Posterior cingulate gyrus (tissue), 11 donors: Measurements from ENCODE around the gene SPTSSA.
"Not testable (repeated sequence)": the region's sequence is repeated elsewhere in the genome, so short reads cannot be mapped to it uniquely, and the experiment has no call there.

Experiments used
- DNase-seq, 10 donors: peaks; one replicate each; pipeline versions ENCODE4 v3.0.0 to v3.0.0-alpha.2; 2020 to 2021; ENCODE audit warnings: mixed read lengths in 3 of 10
- intact Hi-C: fragments of 100-400 bp; cut with DNase I; formaldehyde crosslinking; loops from one replicate; pipeline ENCODE4 v1.15.1; 2023

Gene SPTSSA

GRCh38 chr14:34436118-34436905 lies 25.7 kb downstream of the SPTSSA start:
- no peak for DNase-seq
- intact Hi-C loops: no loop called here

GRCh38 chr14:34433957-34434356 lies 28.1 kb downstream of the SPTSSA start:
- no peak for DNase-seq
- intact Hi-C loops: no loop called here

DNA sequence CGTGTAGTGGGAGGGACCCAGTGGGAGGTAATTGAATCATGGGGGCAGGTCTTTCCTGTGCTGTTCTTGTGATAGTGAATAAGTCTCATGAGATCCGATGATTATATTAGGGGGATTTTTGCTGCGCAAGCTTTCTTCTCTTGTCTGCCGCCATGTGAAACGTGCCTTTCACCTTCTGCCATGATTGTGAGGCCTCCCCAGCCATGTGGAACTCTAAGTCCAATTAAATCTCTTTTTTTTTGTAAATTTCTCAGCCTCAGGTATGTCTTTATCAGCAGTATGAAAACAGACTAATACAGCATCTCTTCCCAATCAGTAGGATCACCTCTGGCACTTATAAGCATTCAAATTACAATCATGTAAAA lies 34.0 kb downstream of the SPTSSA start:
- intact Hi-C loops, DNase-seq: not testable (repeated sequence)

- no peak for DNase-seq
- intact Hi-C loops: no loop called here
Measured at GRCh38 chr14:34426313-34427295, 35.4 kb downstream of the SPTSSA start.

- DNase-seq: no peak
- intact Hi-C loops: no loop called here
Measured at GRCh38 chr14:34425095-34425851, 36.8 kb downstream of the SPTSSA start.

DNA sequence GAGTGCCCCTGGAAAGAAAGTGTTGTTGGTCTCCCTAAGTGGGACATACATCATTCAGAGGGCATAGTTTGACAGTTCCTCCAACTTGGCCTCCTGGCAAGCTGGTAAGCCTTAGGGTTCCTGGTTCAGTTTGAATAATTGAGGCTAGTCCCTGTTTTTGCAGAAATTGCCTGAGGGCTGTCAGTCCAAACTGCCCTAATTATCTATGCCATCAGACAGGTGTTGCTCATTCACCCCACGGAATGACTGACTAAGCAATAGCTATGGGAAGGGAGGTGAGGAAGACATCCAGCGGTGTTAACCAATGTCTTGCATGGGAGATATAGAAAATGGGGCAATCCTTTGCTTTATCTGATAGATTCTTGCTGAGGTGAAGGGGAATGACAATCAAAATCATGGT lies 37.6 kb downstream of the SPTSSA start:
- intact Hi-C loops: no loop called here
- no peak for DNase-seq

DNA sequence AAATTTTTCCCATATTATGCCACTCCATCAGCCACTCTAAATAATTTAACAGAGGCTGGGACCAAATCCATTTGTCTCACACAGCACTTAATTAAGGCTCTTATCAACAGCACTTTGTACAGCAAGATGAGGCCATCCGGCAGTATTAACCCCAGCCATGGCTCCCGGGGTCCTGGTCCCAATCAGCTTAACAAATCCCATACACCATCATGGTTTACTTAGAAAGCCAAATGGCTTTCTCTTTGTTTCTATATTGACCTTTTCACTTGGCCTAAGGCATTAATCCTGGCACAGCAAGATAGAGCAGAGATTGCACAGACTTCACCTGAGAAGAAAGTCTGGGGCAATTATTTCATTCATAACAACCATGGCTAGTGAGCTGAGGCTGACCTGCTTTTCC lies 38.6 kb downstream of the SPTSSA start:
- intact Hi-C loops: no loop called here
- no peak for DNase-seq

GRCh38 chr14:34420547-34421150 lies 41.4 kb downstream of the SPTSSA start:
- DNase-seq: no peak

GRCh38 chr14:34409721-34410120 lies 52.3 kb downstream of the SPTSSA start:
- intact Hi-C loops: no loop called here
- no peak for DNase-seq

More at GRCh38 chr14:34420547-34421150, 41.4 kb downstream of the SPTSSA start:
- intact Hi-C loops: no loop called here

DNA sequence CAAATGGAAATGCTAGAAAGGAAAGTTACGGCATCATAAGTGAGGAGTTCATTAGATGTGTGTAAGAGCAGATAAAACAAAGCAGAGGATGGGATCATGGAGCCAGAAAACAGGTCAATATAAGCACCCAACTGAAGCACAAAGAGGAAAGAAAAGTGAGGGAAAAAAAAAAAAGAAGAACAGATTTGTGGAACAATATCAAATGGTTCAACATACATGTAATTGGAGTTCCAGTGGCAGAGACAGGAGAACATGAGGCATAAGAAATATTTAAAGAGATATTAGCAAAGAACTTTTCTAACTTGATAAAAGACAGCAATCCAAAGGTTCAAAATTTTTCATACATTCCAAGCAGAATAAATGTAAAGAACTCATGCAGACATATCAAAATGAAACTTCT lies 54.1 kb downstream of the SPTSSA start:
- no peak for DNase-seq
- intact Hi-C loops: no loop called here

GRCh38 chr14:34404416-34404815 lies 57.6 kb downstream of the SPTSSA start:
- intact Hi-C loops: no loop called here
- no peak for DNase-seq

DNA sequence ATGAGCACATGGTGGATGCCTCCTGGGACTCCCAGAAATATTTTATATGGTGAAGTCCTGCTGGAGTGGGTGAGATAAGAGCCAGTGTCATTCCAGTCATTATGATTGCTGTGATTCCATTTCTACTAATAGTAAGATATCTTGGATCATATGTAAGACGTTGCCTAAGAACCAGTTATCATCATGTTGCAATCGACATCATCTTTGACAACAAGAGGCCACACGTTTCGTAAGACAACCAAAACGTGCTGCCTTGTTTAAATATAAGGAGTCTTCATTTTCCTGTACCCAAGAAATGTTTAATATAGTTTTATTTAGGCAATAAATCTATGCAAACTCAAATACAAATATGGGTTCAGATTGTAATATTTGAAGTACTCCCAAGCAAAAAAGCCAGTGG lies 58.4 kb downstream of the SPTSSA start:
- intact Hi-C loops: no loop called here
- no peak for DNase-seq

DNA sequence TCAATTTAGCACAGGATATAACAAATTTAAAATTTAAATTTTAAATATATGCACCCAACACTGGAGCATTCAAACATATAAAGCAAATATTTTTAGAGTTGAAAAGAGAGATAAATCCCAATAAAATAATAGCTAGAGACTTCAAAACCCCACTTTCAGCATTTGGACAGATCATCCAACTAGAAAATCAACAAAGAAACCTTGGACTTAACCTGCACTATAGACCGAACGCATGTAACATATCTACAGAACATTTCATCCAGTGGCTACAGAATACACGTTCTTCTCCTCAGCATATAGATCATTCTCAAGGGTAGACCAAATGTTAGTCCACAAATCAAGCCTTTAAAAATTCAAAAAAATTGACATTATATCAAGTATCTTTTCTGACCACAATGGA lies 64.0 kb downstream of the SPTSSA start:
- no peak for DNase-seq
- intact Hi-C loops: no loop called here

- intact Hi-C loops: no loop called here
- DNase-seq: no peak
Measured at GRCh38 chr14:34387974-34388516, 74.0 kb downstream of the SPTSSA start.

- intact Hi-C loops: no loop called here
- DNase-seq: no peak
Measured at GRCh38 chr14:34386865-34387485, 75.1 kb downstream of the SPTSSA start.

- intact Hi-C loops: not testable (repeated sequence)
Measured at GRCh38 chr14:34385881-34386280, 76.2 kb downstream of the SPTSSA start.

DNA sequence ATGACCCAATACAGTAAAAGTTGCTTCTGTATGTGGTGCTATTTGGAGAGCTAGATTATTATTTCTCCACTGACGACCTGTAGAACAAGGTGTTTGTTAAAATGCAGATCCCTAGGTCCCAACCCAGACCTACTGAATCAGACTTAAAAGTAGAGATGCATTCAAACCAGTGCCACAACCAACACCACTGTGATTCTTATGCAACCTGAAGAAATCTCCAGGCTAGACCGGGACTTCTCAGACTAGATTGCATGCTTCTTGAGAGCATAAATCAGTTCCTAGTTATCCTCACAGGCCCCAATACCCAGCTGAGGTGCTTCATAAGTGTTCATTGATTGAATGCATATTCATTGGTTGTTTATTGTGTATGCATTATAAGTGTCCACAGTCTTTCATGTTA lies 78.2 kb downstream of the SPTSSA start:
- DNase-seq: no peak
- intact Hi-C loops: no loop called here

More at GRCh38 chr14:34385881-34386280, 76.2 kb downstream of the SPTSSA start:
- not testable (repeated sequence) for DNase-seq
